GM18517 (cell line): ENCODE measurements around the gene CCDC112.
A peak's percentile ranks its signal among the peaks of the same experiment; 100 is the strongest.
"Not testable (repeated sequence)": the region's sequence is repeated elsewhere in the genome, so short reads cannot be mapped to it uniquely, and the experiment has no call there.

Source experiments
- ATAC-seq: cut with Tn5 transposase; IDR thresholded peaks from one replicate; pipeline ENCODE4 v1.9.1; 2021; ENCODE audit warnings: mild to moderate bottlenecking, moderate library complexity; ENCODE audit not compliant: unreplicated experiment

Gene CCDC112

GRCh38 chr5:115296124-115297022 is at the start of gene CCDC112:
TSS of gene CCDC112 (minus strand) at chr5:115296654. CDS start at chr5:115296543, 111 bp downstream.
- ATAC-seq, result peak; percentile 83

- ATAC-seq, result no peak
Measured at GRCh38 chr5:115345344-115345743, 48.9 kb upstream of the CCDC112 start.

GRCh38 chr5:115343855-115344254 is 47.4 kb upstream of the CCDC112 start:
- ATAC-seq, result no peak

GRCh38 chr5:115342590-115343377 is 46.3 kb upstream of the CCDC112 start:
- no peak for ATAC-seq

- no peak for ATAC-seq
Measured at GRCh38 chr5:115341745-115342144, 45.3 kb upstream of the CCDC112 start.

DNA sequence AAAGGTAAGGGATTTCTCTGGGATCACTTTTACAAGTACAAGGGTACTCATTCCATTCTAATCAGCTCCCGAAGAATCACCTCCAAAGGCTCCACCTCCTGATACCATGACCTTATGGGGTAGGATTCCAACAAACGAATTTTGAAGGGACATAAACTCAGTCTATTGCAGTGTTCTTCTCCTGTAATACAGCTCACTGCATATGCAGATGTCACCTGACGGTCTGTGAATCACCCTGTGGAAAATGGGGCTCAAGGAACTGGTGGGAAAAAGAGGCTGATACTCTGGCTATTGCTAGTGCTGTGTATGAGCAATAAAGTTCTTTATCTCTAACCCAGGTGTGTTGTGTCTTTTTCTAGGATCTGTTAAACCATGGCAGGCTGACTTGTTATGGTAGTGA is 42.4 kb upstream of the CCDC112 start:
- no peak for ATAC-seq

- ATAC-seq, result no peak
Measured at GRCh38 chr5:115337882-115338281, 41.4 kb upstream of the CCDC112 start.

DNA sequence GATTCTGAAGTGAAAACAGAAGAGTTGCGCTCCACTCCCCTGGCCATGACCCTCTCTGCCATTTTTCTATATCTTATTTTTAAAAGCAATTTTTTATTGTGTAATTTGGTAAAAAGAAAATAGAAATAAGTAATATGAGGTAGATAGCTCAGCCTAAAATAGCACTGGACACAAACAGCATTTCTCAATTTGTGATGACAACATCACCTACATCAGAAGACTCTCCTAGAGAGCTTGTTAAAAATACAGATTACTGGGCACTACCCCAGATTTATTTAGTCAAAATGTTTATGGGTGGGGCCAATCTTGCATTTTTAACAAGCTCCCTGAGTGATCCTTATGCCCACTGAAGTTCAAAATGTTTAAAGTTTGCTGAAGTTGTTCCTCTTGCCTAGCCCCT is 40.5 kb upstream of the CCDC112 start:
- no peak for ATAC-seq

- no peak for ATAC-seq
Measured at GRCh38 chr5:115336201-115336720, 39.8 kb upstream of the CCDC112 start.

- no peak for ATAC-seq
Measured at GRCh38 chr5:115335301-115335700, 38.8 kb upstream of the CCDC112 start.

DNA sequence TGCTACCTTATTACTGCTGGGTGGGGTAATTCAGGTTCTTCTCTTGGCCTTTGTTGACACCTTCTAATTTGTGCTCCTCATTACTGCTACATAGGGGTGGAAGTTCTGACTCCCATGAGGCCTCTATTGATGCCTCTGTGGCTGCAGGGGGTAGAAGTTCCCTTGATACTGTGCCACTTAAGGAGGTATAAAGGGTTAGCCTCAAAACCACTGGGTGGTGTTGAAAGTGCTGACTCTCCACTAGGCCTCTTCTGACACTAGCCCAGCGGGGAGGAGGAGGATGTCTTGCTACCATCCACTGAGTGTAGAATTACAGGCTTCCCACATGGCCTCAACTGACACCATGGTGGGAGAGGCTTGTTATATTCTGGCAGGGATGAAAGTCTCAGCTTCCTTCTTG is 36.7 kb upstream of the CCDC112 start:
- ATAC-seq, result no peak

GRCh38 chr5:115330830-115331229 is 34.4 kb upstream of the CCDC112 start:
- no peak for ATAC-seq

GRCh38 chr5:115329475-115329874 is 33.0 kb upstream of the CCDC112 start:
- no peak for ATAC-seq

DNA sequence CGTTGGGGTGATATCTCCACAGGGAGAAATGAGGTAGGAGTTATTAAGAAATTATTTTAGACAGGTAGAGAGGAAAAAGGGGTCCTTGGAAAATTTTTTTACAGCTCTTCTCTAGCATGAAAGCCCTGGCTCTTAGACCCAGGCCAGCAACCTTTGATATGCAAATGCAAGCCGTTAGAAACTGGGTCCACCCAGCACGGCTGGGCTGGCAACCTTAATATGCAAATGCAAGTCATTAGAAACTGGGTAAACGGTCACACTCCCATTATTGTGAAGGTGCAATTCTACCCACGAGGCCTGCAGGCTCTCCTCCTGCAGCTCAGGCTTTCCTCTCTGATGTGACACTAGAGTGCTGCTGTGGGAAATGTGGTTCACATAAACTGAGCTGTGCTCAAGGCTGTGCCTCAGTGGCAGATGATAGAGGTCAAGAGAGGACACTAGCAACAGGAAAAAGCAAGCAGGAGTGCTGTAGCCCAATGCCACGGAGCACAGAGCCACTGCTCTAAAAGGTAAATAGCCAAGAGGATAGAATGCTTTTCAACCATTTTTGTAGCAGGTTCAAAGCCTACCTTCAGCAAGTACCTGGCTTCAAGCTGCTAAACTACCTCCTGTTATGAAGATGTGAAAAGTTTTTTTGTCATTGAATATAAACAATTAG is 32.3 kb upstream of the CCDC112 start:
- not testable (repeated sequence) for ATAC-seq

GRCh38 chr5:115325296-115325959 is 29.0 kb upstream of the CCDC112 start:
- no peak for ATAC-seq

GRCh38 chr5:115324021-115324420 is 27.6 kb upstream of the CCDC112 start:
- no peak for ATAC-seq

DNA sequence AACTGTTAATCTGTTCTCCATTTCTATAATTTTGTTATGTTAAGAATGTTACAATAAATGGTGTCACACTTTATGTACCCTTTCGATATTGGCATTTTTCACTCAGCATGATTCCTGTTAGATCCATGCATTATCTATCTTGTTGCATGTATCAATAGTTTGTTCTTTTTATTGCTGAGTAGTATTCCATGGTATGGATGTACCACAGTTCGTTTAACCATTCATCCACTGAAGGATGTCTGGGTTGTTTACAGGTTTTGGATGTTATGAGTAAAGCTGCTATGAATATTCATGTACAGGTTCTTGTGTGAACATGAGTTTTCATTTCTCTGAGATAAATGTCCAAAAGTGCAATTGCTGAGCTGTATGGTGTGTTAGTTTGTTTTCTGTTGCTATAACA is 26.3 kb upstream of the CCDC112 start:
- ATAC-seq, result no peak

GRCh38 chr5:115321309-115321708 is 24.9 kb upstream of the CCDC112 start:
- ATAC-seq, result no peak

DNA sequence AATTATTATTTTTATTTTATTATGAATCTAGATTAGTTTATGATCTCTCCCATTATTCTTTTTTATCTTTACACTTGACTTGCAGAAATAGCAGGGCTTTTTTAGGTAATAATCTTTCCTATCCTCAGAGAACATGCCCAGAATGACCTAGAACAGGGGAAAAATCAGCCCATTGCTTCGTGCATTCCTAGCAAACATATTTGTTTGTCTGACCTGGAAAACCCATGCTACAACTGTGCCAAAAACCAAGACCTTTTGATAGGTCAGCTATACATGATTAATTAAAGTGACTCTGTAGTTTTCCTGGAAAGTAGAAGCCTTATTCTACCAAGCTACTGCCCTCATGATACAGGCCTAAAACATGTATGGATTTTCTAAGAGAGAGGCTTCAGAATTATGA is 24.1 kb upstream of the CCDC112 start:
- ATAC-seq, result no peak

- ATAC-seq, result no peak
Measured at GRCh38 chr5:115320006-115320405, 23.6 kb upstream of the CCDC112 start.

DNA sequence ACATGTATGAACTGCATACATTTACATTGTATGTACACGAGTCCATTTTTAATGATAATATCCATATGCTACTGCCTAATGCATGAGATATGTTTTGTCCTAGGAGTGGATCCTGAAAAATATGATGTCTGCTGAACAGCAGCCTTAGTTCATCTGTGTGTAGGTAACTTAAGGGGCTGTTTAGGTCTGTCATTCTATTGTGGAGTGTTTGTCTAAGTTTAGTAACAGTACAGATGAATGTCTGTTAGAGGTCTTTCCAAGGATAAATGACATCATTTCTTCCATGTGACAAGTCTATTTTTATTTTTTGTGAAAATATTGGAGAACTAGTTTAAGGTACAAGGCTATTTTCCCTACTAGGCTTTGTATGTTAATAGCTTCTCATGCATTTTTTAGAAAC is 22.6 kb upstream of the CCDC112 start:
- ATAC-seq, result no peak
